SK-N-SH (cell line): ENCODE results near the gene ETS1. TPM values are rescaled to one million over a fixed set of nuclear protein-coding genes. Genes with fewer than 3 reads are reported as not detected.
A peak's percentile ranks its signal among the peaks of the same experiment; 100 is the strongest.

Source experiments
- CTCF ChIA-PET: fragments of 300-600, 350-600 bp; formaldehyde crosslinking; extraction: SDS; loops from one replicate; lab custom pipeline; 2021; lab: Yijun Ruan, JAX
- POLR2A ChIA-PET: fragments of 350-600 bp; sonication (Branson Sonifier 250); formaldehyde crosslinking; extraction: SDS; loops from one replicate; lab custom pipeline; 2020; ENCODE audit warnings: antibody characterized with exemption, inconsistent platforms; lab: Yijun Ruan, JAX
- DNase-seq: peaks from one replicate; pipeline ENCODE4 v3.0.0; 2012
- H2AFZ ChIP-seq: fragments of 200-600 bp; sonication (generic); 2 replicates; pipeline ENCODE4 v1.8.1; 2016; ENCODE audit warnings: antibody characterized with exemption, mild to moderate bottlenecking, low read depth
- H3F3A ChIP-seq: fragments of 200-600 bp; sonication (generic); replicated peaks from 2 replicates; pipeline ENCODE3; 2016; ENCODE audit warnings: antibody characterized with exemption, mild to moderate bottlenecking; ENCODE audit not compliant: insufficient read depth
- H3K27ac ChIP-seq, 2 experiments: fragments of 200-500 bp in 1 of 2; fragments of 200-600 bp in 1 of 2; sonication (Bioruptor generic) in 1 of 2; sonication (generic), shearing (Covaris generic) in 1 of 2; 2 replicates each; pipeline versions ENCODE4 v1.5.1 to v1.6.1; 2014 to 2016; ENCODE audit warnings: low read depth in 2 of 2, inconsistent platforms in 1 of 2, low read length in 1 of 2, mild to moderate bottlenecking in 1 of 2, mixed read lengths in 1 of 2
- H3K27me3 ChIP-seq: fragments of 200-600 bp; sonication (generic), shearing (Covaris generic); 2 replicates; pipeline ENCODE4 v1.6.1; 2016; ENCODE audit warnings: mixed run types; ENCODE audit not compliant: insufficient read depth
- H3K36me3 ChIP-seq, 2 experiments: fragments of 200-500 bp in 1 of 2; fragments of 200-600 bp in 1 of 2; sonication (Bioruptor generic) in 1 of 2; sonication (generic) in 1 of 2; replicated peaks in 1 of 2; 2 replicates each; pipeline versions ENCODE3 to v1.5.1; 2014 to 2016; ENCODE audit warnings: low read length in 1 of 2, mild to moderate bottlenecking in 1 of 2; ENCODE audit not compliant: insufficient read depth in 2 of 2, control insufficient read depth in 1 of 2
- H3K4me1 ChIP-seq, 2 experiments: fragments of 200-500 bp in 1 of 2; fragments of 200-600 bp in 1 of 2; sonication (Bioruptor generic) in 1 of 2; sonication (generic), shearing (Covaris generic) in 1 of 2; 2 replicates each; pipeline versions ENCODE4 v1.5.1 to v1.6.1; 2014 to 2016; ENCODE audit warnings: low read depth in 1 of 2, low read length in 1 of 2, mixed run types in 1 of 2; ENCODE audit not compliant: insufficient read depth in 2 of 2, control insufficient read depth in 1 of 2
- H3K4me2 ChIP-seq: fragments of 200-600 bp; sonication (generic), shearing (Covaris generic); 2 replicates; pipeline ENCODE4 v1.6.1; 2017; ENCODE audit warnings: mixed run types
- H3K4me3 ChIP-seq, 2 experiments: fragments of 200-500 bp in 1 of 2; fragments of 200-600 bp in 1 of 2; sonication (Bioruptor generic) in 1 of 2; sonication (generic), shearing (Covaris generic) in 1 of 2; 2 replicates each; pipeline versions ENCODE4 v1.5.1 to v1.8.1; 2014 to 2016; ENCODE audit warnings: low read depth in 2 of 2, inconsistent platforms in 1 of 2, low read length in 1 of 2, mild to moderate bottlenecking in 1 of 2, mixed read lengths in 1 of 2, moderate library complexity in 1 of 2
- H3K79me2 ChIP-seq: fragments of 200-600 bp; sonication (generic); 2 replicates; pipeline ENCODE4 v1.8.1; 2017; ENCODE audit warnings: mild to moderate bottlenecking; ENCODE audit not compliant: insufficient read depth
- H3K9ac ChIP-seq: fragments of 200-600 bp; sonication (generic); 2 replicates; pipeline ENCODE4 v1.6.1; 2017; ENCODE audit warnings: mixed run types
- H3K9me2 ChIP-seq: fragments of 200-600 bp; sonication (generic); 2 replicates; pipeline ENCODE4 v1.6.1; 2017; ENCODE audit warnings: mixed run types
- H3K9me3 ChIP-seq: fragments of 200-600 bp; sonication (generic); 2 replicates; pipeline ENCODE4 v1.6.1; 2017; ENCODE audit warnings: mixed run types, mild to moderate bottlenecking, moderate library complexity
- H4K20me1 ChIP-seq: fragments of 200-600 bp; sonication (generic); 2 replicates; pipeline ENCODE4 v1.6.1; 2017; ENCODE audit warnings: mild to moderate bottlenecking, mixed run types; ENCODE audit not compliant: insufficient read depth
- EP300 ChIP-seq, 2 experiments: IDR thresholded peaks; 2 replicates each; pipeline versions ENCODE4 v1.4.0 to v1.6.1; 2012; ENCODE audit warnings: borderline replicate concordance in 1 of 2, low read depth in 1 of 2, low read length in 1 of 2
- FOSL2 ChIP-seq: IDR thresholded peaks from 2 replicates; pipeline ENCODE4 v1.4.0; 2012; ENCODE audit warnings: low read depth, mild to moderate bottlenecking, moderate library complexity, borderline replicate concordance
- FOXJ3 ChIP-seq: sonication (generic); formaldehyde crosslinking; IDR thresholded peaks from 2 replicates; pipeline ENCODE4 v1.5.1; 2020; ENCODE audit warnings: mild to moderate bottlenecking, missing genetic modification reagents
- FOXM1 ChIP-seq: IDR thresholded peaks from 2 replicates; pipeline ENCODE4 v1.4.0; 2012; ENCODE audit warnings: low read depth, mild to moderate bottlenecking
- GABPA ChIP-seq: IDR thresholded peaks from 2 replicates; pipeline ENCODE4 v1.4.0; 2012; ENCODE audit warnings: low read depth, mild to moderate bottlenecking
- GATA2 ChIP-seq: sonication (generic); formaldehyde crosslinking; IDR thresholded peaks from 2 replicates; pipeline ENCODE4 v1.5.0; 2020; ENCODE audit warnings: mild to moderate bottlenecking, missing genetic modification reagents
- NRF1 ChIP-seq: IDR thresholded peaks from 2 replicates; pipeline ENCODE4 v1.6.1; 2012; ENCODE audit warnings: low read depth, mild to moderate bottlenecking, low read length
- POLR2AphosphoS5 ChIP-seq: IDR thresholded peaks from 2 replicates; pipeline ENCODE4 v1.6.1; 2012; ENCODE audit warnings: low read depth, low read length
- SIN3A ChIP-seq: IDR thresholded peaks from 2 replicates; pipeline ENCODE4 v1.6.1; 2012; ENCODE audit warnings: low read depth, mild to moderate bottlenecking, low read length, moderate library complexity, borderline replicate concordance
- TAF1 ChIP-seq: IDR thresholded peaks from 2 replicates; pipeline ENCODE4 v1.6.1; 2012; ENCODE audit warnings: low read depth, mild to moderate bottlenecking, low read length, moderate library complexity, borderline replicate concordance
- YY1 ChIP-seq: IDR thresholded peaks from 2 replicates; pipeline ENCODE4 v1.4.0; 2012; ENCODE audit warnings: low read depth, mild to moderate bottlenecking
- WGBS: methylation state at CpG from one replicate; pipeline ENCODE4 v1.1.6; 2017; ENCODE audit warnings: low lambda C conversion rate; 5-methylcytosine and 5-hydroxymethylcytosine counted together
- polyA plus RNA-seq, 3 experiments: library from polyadenylated mRNA; depleted of rRNA; stranded (reverse); fragments of >200 nt; gene quantifications; 2 replicates each; pipeline ENCODE4 v1.2.3, GENCODE V29; 2012
- TF ChIP-seq, protein P1 (sequence below): IDR thresholded peaks from 2 replicates; pipeline ENCODE4 v1.4.0; 2012; ENCODE audit warnings: low read depth, borderline replicate concordance
- TF ChIP-seq, protein P2 (sequence below): IDR thresholded peaks from 2 replicates; pipeline ENCODE4 v1.6.1; 2012; ENCODE audit warnings: mild to moderate bottlenecking, low read depth, low read length, moderate library complexity
- TF ChIP-seq, protein P3 (sequence below): IDR thresholded peaks from 2 replicates; pipeline ENCODE4; 2012
- TF ChIP-seq, protein P4 (sequence below): fragments of 150-350 bp; IDR thresholded peaks from 2 replicates; pipeline ENCODE4 v1.6.1; 2017; ENCODE audit warnings: antibody characterized with exemption, low read length, low read depth, borderline replicate concordance

Gene ETS1
- polyA plus RNA-seq, 1 of the 3 experiments (the other 2 are of a cell fraction) = 14.5 TPM

DNA sequence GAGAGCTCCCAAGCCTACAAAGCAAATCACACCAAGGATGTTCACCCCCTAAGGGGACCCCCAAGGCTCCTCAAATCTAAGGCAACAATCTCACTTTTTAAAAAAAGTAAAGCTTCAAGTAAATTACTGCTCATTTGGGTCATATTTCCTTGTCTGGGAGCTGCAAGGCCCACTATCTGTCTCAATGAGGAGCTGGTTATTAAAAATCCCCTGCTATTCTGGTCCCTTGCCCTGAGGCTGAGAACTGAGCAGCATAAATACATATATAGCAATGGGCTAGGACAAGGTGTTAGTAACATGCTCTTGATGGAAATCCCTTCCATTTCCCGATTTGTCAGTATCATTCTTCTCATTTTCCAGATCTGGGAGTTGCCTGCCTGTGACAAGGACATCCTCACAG is 119.2 kb downstream of the ETS1 start:
- Histone ChIP-seq H3K27me3 (no peaks in the 10 kb centered on the region), H3K36me3 (peaks cover 27 to 49% of the 10 kb centered on the region in 2 experiments), H3K27ac (peak overlapping the region; percentile 24 to 99; a peak in 3 of 4 replicates), H3K9me2 (no peaks in the 10 kb centered on the region), H3K4me1 (peaks cover 13 to 42% of the 10 kb centered on the region in 2 experiments), H3K4me3 (0 out of 4 replicates have a peak overlapping the region, but pooled peaks of 1 of the 2 experiments have one; percentile 27), H3K9ac (peak overlapping the region; percentile 88), H3K79me2 (peaks cover 85% of the 10 kb centered on the region), H4K20me1 (no peaks in the 10 kb centered on the region), H2AFZ (no peak overlapping the region), H3K9me3 (no peaks in the 10 kb centered on the region), H3K4me2 (peak overlapping the region; percentile 67), H3F3A (peaks cover 33% of the 10 kb centered on the region)
- DNase-seq = no peak
- TF ChIP-seq, protein P1, sequence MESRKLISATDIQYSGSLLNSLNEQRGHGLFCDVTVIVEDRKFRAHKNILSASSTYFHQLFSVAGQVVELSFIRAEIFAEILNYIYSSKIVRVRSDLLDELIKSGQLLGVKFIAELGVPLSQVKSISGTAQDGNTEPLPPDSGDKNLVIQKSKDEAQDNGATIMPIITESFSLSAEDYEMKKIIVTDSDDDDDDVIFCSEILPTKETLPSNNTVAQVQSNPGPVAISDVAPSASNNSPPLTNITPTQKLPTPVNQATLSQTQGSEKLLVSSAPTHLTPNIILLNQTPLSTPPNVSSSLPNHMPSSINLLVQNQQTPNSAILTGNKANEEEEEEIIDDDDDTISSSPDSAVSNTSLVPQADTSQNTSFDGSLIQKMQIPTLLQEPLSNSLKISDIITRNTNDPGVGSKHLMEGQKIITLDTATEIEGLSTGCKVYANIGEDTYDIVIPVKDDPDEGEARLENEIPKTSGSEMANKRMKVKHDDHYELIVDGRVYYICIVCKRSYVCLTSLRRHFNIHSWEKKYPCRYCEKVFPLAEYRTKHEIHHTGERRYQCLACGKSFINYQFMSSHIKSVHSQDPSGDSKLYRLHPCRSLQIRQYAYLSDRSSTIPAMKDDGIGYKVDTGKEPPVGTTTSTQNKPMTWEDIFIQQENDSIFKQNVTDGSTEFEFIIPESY = no peak
- no peak for TF ChIP-seq NRF1
- TF ChIP-seq FOSL2 = no peak
- no peak for TF ChIP-seq EP300 (IDR thresholded peaks at IDR 0.05; ENCODE audit: borderline replicate concordance in 1 of 2, low read depth in 1 of 2, low read length in 1 of 2)
- TF ChIP-seq SIN3A = no peak
- no peak for TF ChIP-seq POLR2AphosphoS5
- TF ChIP-seq FOXM1 = no peak
- no peak for TF ChIP-seq YY1
- TF ChIP-seq GABPA = no peak
- TF ChIP-seq, protein P2, sequence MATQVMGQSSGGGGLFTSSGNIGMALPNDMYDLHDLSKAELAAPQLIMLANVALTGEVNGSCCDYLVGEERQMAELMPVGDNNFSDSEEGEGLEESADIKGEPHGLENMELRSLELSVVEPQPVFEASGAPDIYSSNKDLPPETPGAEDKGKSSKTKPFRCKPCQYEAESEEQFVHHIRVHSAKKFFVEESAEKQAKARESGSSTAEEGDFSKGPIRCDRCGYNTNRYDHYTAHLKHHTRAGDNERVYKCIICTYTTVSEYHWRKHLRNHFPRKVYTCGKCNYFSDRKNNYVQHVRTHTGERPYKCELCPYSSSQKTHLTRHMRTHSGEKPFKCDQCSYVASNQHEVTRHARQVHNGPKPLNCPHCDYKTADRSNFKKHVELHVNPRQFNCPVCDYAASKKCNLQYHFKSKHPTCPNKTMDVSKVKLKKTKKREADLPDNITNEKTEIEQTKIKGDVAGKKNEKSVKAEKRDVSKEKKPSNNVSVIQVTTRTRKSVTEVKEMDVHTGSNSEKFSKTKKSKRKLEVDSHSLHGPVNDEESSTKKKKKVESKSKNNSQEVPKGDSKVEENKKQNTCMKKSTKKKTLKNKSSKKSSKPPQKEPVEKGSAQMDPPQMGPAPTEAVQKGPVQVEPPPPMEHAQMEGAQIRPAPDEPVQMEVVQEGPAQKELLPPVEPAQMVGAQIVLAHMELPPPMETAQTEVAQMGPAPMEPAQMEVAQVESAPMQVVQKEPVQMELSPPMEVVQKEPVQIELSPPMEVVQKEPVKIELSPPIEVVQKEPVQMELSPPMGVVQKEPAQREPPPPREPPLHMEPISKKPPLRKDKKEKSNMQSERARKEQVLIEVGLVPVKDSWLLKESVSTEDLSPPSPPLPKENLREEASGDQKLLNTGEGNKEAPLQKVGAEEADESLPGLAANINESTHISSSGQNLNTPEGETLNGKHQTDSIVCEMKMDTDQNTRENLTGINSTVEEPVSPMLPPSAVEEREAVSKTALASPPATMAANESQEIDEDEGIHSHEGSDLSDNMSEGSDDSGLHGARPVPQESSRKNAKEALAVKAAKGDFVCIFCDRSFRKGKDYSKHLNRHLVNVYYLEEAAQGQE = no peak
- POLR2A ChIA-PET = no interaction called here
- 67% methylated on average over 1 of the region's 1 CpG for WGBS
- CTCF ChIA-PET = interaction anchor here (0.8 to 1.1 kb wide), 2 partner anchors 14 to 296 kb away, joined by 3 to 4 read pairs; no protein-coding TSS in a partner anchor

DNA sequence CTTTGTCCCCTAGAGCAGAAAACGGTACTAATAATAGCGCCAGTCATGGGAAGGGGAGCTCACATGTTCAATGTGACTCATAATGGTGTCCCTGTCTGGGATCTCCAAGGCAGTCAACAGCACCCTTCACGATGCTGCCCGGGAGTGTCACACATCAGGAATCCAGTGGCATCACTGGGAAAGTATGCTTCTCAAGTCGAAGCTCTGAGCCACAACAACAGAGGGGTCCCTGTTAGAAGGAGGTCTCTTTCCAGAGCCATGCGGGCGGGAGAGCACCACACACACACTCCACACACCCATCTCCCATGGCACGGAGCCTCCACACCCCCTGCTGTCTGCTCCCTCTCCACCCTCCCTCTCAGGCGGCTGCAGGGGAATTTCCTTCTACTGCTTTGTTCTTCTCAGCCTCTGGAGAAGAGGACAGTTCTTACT is 119.7 kb downstream of the ETS1 start:
- DNase-seq = no peak
- Histone ChIP-seq H3K9ac (peak overlapping the region; percentile 88), H3K79me2 (peaks cover 81% of the 10 kb centered on the region), H2AFZ (no peak overlapping the region), H3K36me3 (peaks cover 32 to 49% of the 10 kb centered on the region in 2 experiments), H3F3A (peaks cover 33% of the 10 kb centered on the region), H3K4me2 (peak overlapping the region; percentile 67; the same call in 1 of the 2 replicates), H4K20me1 (no peaks in the 10 kb centered on the region), H3K27ac (peak overlapping the region; percentile 24 to 99; a peak in 3 of 4 replicates), H3K27me3 (no peaks in the 10 kb centered on the region), H3K9me2 (no peaks in the 10 kb centered on the region), H3K4me3 (0 out of 4 replicates have a peak overlapping the region, but pooled peaks of 1 of the 2 experiments have one; percentile 27), H3K4me1 (peaks cover 16 to 41% of the 10 kb centered on the region in 2 experiments), H3K9me3 (no peaks in the 10 kb centered on the region)
- CTCF ChIA-PET = interaction anchor here (1.1 kb wide), 1 partner anchor 14 kb away, joined by 3 read pairs; no protein-coding TSS in a partner anchor
- POLR2A ChIA-PET = no interaction called here
- 9% methylated on average over 7 of the region's 9 CpGs for WGBS
- TF ChIP-seq, protein P3, sequence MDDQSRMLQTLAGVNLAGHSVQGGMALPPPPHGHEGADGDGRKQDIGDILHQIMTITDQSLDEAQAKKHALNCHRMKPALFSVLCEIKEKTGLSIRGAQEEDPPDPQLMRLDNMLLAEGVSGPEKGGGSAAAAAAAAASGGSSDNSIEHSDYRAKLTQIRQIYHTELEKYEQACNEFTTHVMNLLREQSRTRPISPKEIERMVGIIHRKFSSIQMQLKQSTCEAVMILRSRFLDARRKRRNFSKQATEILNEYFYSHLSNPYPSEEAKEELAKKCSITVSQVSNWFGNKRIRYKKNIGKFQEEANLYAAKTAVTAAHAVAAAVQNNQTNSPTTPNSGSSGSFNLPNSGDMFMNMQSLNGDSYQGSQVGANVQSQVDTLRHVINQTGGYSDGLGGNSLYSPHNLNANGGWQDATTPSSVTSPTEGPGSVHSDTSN = peak; percentile 58; the same call in 1 of the 2 replicates
- no peak for TF ChIP-seq FOXJ3
- TF ChIP-seq POLR2AphosphoS5 = peak; percentile 62; the same call in 1 of the 2 replicates
- TF ChIP-seq TAF1 = peak; percentile 10; the same call in 1 of the 2 replicates
- TF ChIP-seq, protein P1 = peak; percentile 56; the same call in 1 of the 2 replicates
- TF ChIP-seq GATA2 (CRISPR knock-in tag) = no peak
- TF ChIP-seq, protein P4, sequence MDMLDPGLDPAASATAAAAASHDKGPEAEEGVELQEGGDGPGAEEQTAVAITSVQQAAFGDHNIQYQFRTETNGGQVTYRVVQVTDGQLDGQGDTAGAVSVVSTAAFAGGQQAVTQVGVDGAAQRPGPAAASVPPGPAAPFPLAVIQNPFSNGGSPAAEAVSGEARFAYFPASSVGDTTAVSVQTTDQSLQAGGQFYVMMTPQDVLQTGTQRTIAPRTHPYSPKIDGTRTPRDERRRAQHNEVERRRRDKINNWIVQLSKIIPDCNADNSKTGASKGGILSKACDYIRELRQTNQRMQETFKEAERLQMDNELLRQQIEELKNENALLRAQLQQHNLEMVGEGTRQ = no peak
